T-helper 1 cell (primary cell): ENCODE results near the gene INVS.
"Not testable (repeated sequence)": the region's sequence is repeated elsewhere in the genome, so short reads cannot be mapped to it uniquely, and the experiment has no call there.

Source experiments
- DNase-seq, 5 donors: peaks; one replicate each; pipeline ENCODE4 v3.0.0-alpha.2; 2012 to 2020

The INVS gene

DNA sequence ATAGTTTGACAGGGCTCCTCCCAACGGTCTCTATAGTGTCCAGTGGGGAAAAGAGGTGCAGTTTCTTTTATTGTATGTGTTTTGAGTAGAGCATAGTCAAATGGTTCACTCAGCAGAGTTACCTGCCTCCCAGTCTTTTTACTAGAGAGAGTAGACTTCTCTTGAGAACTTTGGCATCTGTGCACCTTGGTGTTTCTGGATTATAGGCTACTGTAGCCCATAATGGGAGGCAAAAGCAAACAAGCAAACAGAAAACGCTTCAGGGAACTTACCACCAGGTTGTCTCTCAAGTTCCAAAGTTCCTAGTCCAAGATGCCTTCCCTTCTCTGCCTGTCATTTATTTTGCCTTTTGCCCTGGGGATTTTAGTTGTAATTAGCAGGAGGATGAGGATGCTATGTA, 26.2 kb downstream of the INVS start:
- DNase-seq, result no peak

DNA sequence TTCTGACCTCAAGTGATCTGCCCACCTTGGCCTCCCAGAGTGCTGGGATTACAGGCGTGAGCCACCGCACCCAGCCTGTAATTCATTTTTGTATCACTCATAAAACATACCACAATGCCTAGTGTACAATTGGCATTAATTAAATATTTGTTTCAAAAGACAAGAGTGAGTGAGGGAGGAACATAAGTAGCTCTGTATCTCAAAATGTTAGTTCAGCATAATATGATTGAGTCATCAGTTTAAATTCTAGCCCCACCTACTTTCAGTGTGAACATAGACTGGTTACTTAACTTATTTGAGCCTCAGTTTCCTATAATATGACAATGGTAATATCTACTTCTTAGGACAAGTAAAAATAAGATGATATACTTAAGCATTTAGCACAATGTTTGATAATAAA, 26.9 kb downstream of the INVS start:
- no peak for DNase-seq

DNA sequence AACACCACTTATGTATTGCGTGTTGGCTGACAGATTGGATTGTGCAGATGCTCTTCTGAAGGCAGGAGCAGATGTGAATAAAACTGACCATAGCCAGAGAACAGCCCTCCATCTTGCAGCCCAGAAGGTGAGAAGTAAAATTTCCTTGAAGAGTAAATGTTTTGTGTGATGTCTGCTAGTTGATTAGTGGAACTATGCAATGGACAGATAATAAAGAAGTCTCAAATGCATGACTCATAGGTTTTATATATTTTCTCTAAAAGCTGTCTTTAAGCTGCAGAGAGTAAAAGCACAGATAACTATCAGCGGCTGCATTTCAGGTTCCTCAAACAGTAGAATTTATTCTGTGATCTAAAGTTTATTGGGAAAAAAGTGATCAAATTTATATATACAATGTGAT, 27.4 kb downstream of the INVS start:
- no peak for DNase-seq

DNA sequence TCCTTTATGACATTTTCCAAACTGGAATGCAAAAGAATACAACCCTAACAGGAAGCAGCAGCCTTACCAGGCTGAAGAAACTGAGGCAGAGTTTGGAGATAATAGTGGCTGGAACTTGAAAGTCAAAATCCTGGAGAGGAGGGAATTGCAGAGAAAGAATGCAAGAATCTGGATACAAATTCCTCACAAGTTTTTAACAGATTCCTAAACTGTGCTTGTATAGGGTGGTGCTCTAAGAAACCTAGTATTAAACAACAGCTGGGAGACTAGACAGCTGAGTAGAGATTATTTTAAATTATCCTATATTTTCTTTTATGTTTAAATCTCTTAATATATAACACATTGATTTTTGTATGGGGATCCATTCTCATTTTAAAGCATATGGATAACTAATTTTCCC, 30.7 kb downstream of the INVS start:
- DNase-seq, result no peak

DNA sequence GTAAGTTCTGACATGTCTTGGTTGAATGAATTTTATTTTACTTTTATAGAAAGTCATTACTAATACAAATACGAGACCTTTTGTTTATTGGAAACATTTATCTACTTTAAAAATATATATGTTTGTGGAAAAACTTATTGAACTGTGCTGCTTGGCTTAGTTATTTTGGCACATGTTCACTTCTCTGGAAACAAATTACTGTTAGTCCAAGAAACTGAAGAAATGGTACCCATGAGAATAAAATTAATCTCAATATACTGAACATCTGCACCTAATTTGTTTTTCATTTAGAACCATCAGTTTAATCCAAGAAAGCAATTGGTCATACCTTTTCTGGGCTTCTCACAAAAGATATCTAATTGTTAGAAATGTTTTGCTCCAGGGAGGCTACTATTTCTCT, 32.2 kb downstream of the INVS start:
- no peak for DNase-seq

DNA sequence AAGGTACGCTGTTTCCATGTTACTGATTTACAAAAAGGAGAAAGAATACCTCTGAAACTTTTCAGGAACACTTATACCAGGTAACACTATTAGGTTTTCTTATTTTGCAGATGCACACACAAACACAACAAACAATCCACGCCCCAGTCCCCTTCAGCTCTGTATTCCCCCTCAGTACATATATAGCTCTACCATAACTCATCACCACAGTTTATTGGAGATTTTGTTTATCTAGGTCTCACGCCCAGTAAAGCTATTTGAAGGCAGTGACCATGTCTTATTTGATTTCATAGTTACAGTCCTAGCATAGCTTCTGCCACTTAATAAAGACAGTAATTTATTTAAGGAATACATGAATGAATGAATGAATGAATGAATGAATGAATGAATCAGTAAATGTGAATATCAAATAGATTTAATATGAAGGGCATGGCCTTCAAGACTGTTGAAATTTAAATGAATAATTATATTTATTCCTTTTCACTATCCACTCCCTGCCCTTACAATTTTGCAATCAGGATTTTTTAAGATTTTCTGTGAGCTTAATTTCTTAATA, 32.9 kb downstream of the INVS start:
- DNase-seq, result no peak

DNA sequence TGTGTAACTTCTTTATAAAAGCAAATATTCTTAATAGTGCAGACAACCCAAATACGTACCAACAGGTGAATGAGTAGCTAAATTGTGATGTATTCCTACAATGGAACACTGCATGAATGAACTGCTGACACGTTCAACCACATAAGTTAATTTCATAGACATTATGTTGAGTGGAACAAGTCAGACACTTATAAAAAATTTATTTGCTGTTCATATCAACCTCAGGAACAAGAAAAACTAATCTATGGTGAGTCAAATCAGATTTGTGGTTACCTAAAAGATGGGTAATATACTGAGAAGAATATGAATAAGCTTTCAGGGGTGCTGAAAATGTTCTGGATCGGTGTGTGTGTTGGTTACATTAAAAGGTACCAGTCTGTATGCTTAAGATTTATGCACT, 35.7 kb downstream of the INVS start:
- DNase-seq, result no peak

DNA sequence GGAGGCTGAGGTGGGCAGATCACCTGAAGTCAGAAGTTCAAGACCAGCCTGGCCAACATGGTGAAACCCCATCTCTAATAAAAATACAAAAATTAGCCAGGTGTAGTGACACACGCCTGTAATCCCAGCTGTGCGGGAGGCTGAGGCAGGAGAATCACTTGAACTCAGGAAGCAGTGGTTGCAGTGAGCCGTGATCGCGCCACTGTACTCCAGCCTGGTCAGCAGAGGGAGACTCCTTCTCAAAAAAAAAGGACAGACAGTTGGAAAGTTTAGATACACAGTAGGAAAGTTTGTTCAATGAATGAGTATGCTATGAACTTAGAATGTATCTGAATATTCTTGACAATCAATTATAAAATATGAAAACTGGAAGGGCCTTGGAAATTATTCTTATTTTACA, 37.8 kb downstream of the INVS start:
- not testable (repeated sequence) for DNase-seq

DNA sequence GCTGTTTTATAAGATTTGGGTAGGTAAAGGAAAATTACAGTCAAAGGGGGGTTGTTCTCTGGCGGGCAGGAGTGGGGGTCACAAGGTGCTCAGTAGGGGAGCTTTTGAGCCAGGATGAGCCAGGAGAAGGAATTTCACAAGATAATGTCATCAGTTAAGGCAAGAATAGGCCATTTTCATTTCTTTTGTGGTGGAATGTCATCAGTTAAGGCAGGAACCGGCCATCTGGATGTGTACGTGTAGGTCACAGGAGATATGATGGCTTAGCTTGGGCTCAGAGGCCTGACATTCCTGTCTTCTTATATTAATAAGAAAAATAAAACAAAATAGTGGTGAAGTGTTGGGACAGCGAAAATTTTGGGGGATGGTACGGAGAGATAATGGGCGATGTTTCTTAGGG, 41.3 kb downstream of the INVS start:
- not testable (repeated sequence) for DNase-seq

DNA sequence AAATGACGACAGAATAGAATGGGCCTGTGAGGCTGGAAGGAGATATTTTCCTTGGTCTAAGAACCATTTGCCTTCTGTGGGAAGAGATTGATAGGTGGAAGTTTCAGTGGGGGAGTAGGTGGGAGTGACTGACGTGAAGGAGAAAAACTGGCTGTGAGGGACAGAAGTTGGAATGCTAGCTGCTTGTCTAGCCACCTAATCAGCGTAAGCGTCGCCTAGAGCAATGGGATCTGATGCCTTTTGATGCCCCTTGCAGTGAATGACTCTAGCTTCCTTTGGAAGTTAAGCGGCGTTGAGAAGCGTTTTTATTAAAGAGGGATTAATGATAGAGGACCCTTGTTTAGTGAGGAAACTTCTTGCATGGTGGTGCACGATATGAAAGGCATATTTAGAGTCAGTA, 42.8 kb downstream of the INVS start:
- not testable (repeated sequence) for DNase-seq

DNA sequence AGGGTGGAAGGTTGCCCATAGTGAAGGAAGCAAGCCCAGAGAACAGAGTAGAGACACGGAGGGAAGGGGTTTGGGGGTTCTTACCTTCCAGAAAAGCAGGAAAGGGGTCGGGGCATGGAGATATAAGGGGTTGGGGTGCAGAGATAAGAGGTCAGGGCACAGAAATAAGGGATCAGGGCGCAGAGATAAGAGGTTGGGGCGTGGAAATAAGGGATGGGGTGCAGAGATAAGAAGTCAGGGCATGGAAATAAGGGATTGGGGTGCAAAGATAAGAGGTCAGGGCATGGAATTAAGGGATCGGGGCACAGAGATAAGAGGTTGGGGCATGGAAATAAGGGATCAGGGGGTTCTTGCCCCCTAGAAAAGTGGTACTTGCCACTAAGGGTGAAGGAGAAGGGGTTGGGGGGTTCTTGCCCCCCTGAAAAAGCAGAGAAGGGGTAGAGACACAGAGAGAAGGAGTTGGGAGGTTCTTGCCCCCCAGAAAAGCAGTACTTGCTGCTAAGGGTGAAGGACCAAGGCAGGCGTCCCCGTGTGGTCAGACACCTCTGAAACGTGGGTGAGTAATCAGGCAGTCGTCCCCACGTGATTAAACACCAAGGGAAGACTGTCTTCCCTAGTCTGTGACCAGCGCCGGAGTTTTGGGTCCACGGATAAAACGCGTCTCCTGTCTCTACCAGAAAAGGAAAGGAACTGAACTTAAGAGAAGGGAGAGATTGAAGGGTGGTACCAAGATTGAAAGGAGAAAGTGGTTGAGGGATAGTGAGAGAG, 46.3 kb downstream of the INVS start:
- not testable (repeated sequence) for DNase-seq

DNA sequence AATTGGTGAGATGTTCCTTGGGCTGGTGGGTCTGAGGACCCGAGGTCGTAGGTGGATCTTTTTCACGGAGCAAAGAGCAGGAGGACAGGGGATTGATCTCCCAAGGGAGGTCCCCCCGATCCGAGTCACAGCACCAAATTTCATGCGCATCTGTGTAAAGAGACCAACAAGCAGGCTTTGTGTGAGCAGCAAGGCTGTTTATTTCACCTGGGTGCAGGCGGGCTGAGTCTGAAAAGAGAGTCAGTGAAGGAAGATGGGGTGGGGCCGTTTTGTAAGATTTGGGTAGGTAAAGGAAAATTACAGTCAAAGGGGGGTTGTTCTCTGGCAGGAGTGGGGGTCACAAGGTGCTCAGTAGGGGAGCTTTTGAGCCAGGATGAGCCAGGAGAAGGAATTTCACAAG, 46.9 kb downstream of the INVS start:
- DNase-seq, result not testable (repeated sequence)

DNA sequence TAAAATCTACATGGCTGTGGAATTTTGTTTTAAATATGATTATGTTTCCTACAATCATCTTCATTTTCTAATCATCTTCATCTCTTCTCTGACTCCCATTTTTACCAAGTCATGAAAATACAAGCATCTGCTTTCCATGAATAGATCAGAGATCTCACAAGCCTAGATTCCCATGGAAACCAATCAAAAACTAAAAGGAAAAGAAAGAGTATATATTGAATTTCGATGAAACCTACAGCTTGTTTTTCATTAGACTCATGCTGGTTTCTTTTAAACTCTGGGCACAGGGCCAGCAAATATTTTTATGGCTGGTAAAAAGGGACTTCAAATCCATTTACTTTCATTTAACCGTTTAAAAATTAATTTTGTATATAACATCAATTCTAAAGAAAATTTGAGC, 51.2 kb downstream of the INVS start:
- DNase-seq, result no peak

DNA sequence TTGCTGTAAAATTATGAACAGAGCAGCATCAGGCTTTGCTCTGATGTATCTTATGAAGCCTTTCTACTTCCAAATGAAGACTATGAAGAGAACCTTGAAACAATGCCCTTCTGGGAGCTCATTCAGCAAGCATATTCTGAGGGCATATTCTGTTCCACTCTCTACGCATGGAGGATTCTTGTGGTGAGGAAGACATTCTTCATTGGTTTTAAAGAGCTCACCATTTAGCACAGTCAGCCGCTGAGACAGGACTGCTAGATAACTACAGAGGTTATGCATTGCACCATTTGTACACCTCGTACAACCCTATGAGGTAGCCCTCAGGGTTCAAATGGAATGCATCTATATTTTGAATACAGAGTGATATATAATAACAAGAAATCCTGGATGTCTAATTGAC, 61.0 kb downstream of the INVS start:
- DNase-seq, result no peak

DNA sequence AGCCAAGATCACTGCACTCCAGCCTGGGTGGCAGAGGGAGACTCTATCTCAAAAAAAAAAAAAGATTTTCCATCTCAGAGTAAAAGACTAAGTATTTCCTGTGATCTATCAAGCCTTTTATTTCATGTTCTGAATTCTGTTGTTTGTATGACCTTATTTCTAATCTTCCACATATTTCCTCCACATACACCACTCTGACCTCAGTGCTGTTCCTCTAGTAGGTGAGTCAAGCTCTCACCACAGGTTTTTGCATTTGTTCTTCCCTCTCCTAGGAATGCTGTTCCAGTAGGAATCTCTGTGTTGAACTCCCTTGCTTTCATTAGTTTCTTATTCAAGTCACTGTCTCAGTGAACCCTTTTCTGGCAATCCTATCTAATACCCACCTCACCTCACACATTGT, 68.1 kb downstream of the INVS start:
- no peak for DNase-seq

DNA sequence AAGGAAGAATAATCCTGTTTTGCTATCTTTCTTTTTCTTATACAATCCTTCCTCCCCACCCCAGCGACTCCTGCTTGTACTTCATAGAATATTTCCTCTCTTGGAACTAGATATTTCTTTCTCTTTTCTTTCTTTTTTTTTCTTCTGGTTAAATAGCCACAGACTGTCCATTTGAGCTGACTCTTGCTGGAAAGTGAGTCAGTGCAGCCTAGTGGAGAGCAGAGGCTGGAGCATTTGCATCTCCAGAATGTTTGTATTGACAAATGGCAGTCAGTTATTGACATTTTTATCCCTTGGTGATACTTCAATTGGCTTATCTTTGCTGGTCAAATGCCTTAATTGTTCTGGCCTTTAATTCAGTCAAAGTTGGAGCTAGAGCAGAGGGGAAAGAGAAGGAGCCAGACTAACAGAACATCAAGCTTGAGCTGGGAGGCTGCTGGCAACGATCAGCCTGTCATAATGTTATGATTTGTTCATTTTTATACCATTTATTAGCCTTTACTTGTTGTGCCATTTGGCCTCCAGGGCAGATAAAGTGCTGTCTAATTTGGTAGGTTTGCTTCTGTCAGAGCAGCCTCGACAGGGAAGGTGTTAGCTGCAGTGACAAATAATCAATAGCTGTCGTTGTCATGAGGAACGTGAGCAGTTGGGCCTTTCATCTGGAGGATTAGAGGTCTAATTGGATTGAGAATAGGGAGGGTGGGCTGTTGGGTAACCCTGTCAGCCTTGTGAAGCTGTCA, 69.0 kb downstream of the INVS start:
- DNase-seq, result no peak

DNA sequence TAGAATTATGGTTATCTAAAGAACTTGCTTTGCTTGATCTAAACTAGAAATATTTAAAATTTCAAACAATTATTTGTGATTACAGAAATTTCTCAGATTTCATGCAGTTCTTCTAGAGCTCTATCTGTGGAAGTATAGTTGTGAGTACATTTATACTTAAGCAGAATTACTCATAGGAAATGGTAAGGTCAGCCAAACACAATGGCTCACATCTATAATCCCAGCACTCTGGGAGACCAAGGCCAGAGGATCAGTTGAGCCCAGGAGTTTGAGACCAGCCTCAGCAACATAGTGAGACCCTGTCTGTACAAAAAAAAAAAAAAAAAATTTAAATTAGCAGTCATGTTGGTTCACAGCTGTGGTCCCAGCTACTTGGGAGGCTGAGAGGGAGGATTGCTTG, 71.0 kb downstream of the INVS start:
- DNase-seq, result no peak

DNA sequence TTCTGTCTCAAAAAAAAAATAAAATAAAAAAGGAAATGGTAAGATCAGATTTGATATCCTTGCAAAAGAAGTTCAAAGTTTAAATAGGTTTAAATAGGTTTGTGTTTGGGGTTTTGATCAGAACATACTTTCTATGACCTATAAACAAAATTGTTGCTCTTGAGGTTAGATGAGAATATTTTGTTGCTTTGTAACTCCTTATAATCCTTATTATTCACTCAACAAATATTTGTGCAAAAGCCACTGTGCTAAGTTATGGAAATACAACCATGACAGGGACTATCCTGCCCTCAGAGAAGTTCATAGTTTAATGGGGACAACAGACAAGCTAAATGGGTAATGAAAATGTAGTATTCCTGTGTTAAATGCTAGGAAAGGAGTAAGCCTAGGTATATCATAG, 71.5 kb downstream of the INVS start:
- no peak for DNase-seq

DNA sequence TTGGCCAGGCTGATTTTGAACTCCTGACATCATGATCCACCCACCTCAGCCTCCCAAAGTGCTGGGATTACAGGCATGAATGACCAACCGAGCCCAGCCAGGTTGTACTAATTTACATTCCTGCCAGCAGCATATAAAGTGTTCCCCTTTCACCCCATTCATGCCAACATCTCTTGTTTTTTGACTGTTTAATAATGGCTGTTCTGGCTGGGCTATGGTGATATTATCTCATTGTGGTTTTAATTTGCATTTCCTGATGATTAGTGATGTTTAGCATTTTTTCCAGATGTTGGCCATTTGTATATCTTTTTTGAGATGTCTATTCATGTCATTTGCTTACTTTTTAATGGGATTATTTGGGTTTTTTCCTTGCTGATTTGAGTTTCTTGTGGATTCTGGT, 87.3 kb downstream of the INVS start:
- DNase-seq, result no peak

DNA sequence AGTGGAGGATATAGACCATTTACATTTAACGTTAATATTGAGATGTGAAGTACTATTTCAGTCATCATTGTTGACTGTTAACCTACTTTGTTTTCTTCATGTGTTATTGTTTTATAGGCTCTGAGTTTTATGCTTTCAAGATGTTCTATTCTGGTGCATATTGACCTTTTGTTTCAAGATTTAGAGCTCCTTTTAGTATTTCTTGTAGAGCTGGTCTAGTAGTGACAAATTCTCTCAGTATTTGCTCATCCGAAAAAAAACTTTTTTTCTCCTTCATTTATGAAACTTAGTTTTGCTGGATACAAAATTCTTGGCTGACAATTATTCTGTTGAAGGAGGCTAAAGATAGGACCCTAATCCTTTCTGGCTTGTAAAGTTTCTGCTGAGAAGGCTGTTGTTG, 91.3 kb downstream of the INVS start:
- no peak for DNase-seq

DNA sequence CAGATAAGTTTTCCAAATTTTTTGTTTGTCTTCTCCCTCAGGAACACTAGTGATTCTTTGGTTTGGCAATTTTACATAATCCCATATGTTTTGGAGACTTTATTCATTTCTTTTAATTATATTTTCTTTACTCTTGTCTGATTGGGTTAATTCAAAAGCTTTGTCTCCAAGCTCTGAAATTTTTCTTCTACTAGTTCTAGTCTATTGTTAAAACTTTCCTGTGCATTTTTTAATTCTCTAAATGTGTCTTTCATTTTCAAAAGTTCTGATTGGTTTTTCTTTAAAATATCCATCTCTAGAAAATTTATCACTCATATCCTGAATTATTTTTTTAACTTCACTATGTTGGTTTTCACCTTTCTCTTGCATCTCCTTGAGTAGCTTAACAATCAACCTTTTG, 92.2 kb downstream of the INVS start:
- DNase-seq, result no peak

DNA sequence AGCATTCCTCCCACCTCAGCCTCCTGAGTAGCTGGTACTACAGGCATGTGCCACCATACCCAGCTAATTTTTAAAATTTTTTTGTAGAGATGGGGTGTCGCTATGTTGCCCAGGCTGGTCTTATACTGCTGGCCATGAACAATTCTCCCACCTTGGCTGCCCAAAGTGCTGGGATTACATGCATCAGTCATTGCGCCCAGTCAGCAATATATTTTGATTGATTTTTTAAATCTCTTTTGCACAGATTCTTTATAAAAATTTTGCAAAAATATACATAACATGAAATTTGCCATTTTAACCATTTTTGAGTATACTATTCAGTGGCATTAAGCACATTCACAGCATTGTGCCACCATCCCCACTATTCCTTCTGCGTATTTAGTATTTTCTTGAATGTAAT, 94.0 kb downstream of the INVS start:
- no peak for DNase-seq

DNA sequence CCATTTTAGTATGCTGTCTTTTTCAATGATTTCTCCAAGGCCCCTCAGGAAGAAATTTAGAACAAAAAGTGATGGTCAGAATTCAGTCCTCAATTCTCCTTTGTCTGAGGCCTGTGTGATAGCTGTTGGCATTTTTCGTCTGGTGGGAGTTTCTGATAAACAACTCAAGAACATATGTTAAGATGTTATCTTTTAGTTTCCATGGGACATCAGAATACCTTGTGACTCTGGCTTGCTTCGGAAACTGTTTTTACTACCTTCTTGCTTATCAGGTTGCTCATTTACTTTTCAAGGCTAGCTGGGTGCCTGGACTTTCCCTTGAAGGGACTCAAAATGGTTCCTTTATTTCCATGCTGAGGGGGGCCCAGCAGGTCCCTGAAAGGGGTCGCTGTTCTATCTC, 97.2 kb downstream of the INVS start:
- no peak for DNase-seq

DNA sequence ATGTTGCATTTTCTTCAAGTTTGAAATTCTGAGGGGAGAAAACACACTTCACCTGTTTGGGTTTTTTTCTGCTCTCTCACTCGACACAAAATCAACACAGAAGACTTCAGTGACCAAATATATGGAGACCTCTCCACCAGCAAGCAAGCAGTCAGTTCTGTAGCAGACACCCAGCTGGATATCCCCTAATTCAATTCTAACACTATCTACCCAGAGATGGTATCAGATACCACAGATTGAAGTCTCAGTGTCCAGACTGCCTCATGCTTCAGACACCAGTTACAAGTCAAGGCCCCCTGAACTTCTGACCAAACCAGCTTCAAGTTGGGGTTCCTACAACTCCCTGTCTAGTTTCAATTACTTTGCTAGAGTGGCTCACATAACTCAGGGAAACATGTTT, 97.8 kb downstream of the INVS start:
- no peak for DNase-seq
